K562 (cell line): ENCODE results near the gene PYHIN1. TPM values are rescaled to one million over a fixed set of nuclear protein-coding genes. Genes with fewer than 3 reads are reported as not detected.

Experiments
- ATF2 ChIP-seq: sonication (generic); formaldehyde crosslinking; IDR thresholded peaks from 2 replicates; pipeline ENCODE4 v1.8.1; 2022; ENCODE audit warnings: missing genetic modification reagents
- BACH1 ChIP-seq: fragments of 200-800 bp; sonication (Bioruptor generic); IDR thresholded peaks from 2 replicates; pipeline ENCODE4 v1.6.1; 2016; ENCODE audit warnings: missing genetic modification characterization, missing compliant biosample characterization
- BRF2 ChIP-seq: IDR thresholded peaks from 3 replicates; pipeline ENCODE4 v1.6.1; 2011; ENCODE audit warnings: borderline replicate concordance, mild to moderate bottlenecking; ENCODE audit not compliant: insufficient read length, insufficient read depth
- DIDO1 ChIP-seq: fragments of 450-650 bp; IDR thresholded peaks from 2 replicates; pipeline ENCODE4 v1.6.1; 2016; ENCODE audit warnings: low read depth, missing biosample characterization, missing genetic modification characterization
- KDM5B ChIP-seq: fragments of 200-600 bp; sonication (generic); IDR thresholded peaks from 2 replicates; pipeline ENCODE4 v1.6.1; 2012; ENCODE audit warnings: low read depth, mild to moderate bottlenecking, moderate library complexity, low read length, control low read depth, inconsistent platforms; ENCODE audit not compliant: insufficient replicate concordance
- MITF ChIP-seq: IDR thresholded peaks from 2 replicates; pipeline ENCODE4 v1.6.1; 2014; ENCODE audit warnings: antibody characterized with exemption
- POLR3A ChIP-seq: IDR thresholded peaks from 2 replicates; pipeline ENCODE4 v1.6.1; 2011; ENCODE audit warnings: borderline replicate concordance, mild to moderate bottlenecking, moderate library complexity; ENCODE audit not compliant: insufficient read length, insufficient read depth; ENCODE audit errors: extremely low read depth
- RB1 ChIP-seq: fragments of 450-650 bp; IDR thresholded peaks from 2 replicates; pipeline ENCODE4 v1.6.1; 2017; ENCODE audit warnings: low read depth, mild to moderate bottlenecking
- RERE ChIP-seq: sonication (generic); formaldehyde crosslinking; IDR thresholded peaks from 2 replicates; pipeline ENCODE4 v1.8.0; 2023; ENCODE audit warnings: missing genetic modification reagents, mild to moderate bottlenecking, borderline replicate concordance
- TFAP4 ChIP-seq: sonication (generic); formaldehyde crosslinking; IDR thresholded peaks from 2 replicates; pipeline ENCODE4 v1.8.0; 2022; ENCODE audit warnings: missing genetic modification reagents, mild to moderate bottlenecking, moderate library complexity, borderline replicate concordance
- ZNF445 ChIP-seq: fragments of 250-450 bp; sonication (Bioruptor Pico); IDR thresholded peaks from 2 replicates; pipeline ENCODE4 v1.4.0; 2020; ENCODE audit warnings: low read depth, mild to moderate bottlenecking, moderate library complexity
- ZNF76 ChIP-seq: fragments of 250-450 bp; sonication (Bioruptor Pico); IDR thresholded peaks from 2 replicates; pipeline ENCODE4 v1.4.0; 2020; ENCODE audit warnings: mild to moderate bottlenecking, moderate library complexity, borderline replicate concordance
- polyA plus RNA-seq, 8 experiments: library from polyadenylated mRNA; depleted of rRNA in 4 of 8; stranded (reverse) in 5 of 8; unstranded in 3 of 8; fragments of >200 nt; fragmentation: Nextera tagmentation in 2 of 8; fragmentation: Illumina TruSeq in 1 of 8; extraction: Ambion mirVana in 2 of 8; extraction: Trizol in 1 of 8; gene quantifications; 2 replicates each; pipeline versions ENCODE4 v1.2.1 to v1.2.3, GENCODE V29; 2011 to 2014; ENCODE audit warnings: inconsistent platforms in 1 of 8, missing spikeins in 1 of 8
- total RNA-seq, 7 experiments: library from RNA; depleted of rRNA in 6 of 7; stranded (reverse); fragments of >200 nt in 6 of 7; fragmentation: Illumina TruSeq in 2 of 7; extraction: Trizol in 2 of 7; gene quantifications; 2 replicates each; pipeline versions ENCODE4 v1.2.1 to v1.2.3, GENCODE V29; 2011 to 2021; ENCODE audit warnings: low replicate concordance in 1 of 7
- TF ChIP-seq, protein P1 (sequence below), 2 experiments: fragments of 450-650 bp; conservative IDR thresholded peaks; 2 replicates each; pipeline ENCODE4 v1.6.1; 2017; ENCODE audit warnings: mild to moderate bottlenecking in 2 of 2, moderate library complexity in 2 of 2

Gene PYHIN1
- total and polyA plus RNA-seq, 9 of the 15 experiments (the other 6 are each of a cell fraction or from before 2014, with no cell fraction given): not detected

GRCh38 chr1:159009704-159010361, 78.5 kb downstream of the PYHIN1 start, which contains the start of gene IFI16 (continued):
- TF ChIP-seq KDM5B (no peak), RERE (CRISPR knock-in tag) (no peak), ATF2 (CRISPR knock-in tag) (no peak), BRF2 (no peak), TFAP4 (CRISPR knock-in tag) (no peak), MITF (no peak), BACH1 (tag) (peak; percentile 75; the same call in 1 of the 2 replicates), POLR3A (no peak), ZNF76 (no peak), ZNF445 (CRISPR knock-in tag) (0 out of 2 replicates have a peak, but pooled peaks have one; percentile 27), RB1 (no peak), DIDO1 (no peak)
- TF ChIP-seq, protein P1, sequence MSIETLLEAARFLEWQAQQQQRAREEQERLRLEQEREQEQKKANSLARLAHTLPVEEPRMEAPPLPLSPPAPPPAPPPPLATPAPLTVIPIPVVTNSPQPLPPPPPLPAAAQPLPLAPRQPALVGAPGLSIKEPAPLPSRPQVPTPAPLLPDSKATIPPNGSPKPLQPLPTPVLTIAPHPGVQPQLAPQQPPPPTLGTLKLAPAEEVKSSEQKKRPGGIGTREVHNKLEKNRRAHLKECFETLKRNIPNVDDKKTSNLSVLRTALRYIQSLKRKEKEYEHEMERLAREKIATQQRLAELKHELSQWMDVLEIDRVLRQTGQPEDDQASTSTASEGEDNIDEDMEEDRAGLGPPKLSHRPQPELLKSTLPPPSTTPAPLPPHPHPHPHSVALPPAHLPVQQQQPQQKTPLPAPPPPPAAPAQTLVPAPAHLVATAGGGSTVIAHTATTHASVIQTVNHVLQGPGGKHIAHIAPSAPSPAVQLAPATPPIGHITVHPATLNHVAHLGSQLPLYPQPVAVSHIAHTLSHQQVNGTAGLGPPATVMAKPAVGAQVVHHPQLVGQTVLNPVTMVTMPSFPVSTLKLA (conservative IDR thresholded peaks at IDR 0.05): no peak
